GM12892 (cell line): ENCODE data around the gene LEAP2.

ENCODE experiments used
- POLR2A ChIP-seq: IDR thresholded peaks from 2 replicates; pipeline ENCODE4 v1.6.1; 2011; ENCODE audit warnings: low read depth, low read length, control low read depth
- POLR2AphosphoS5 ChIP-seq: IDR thresholded peaks from 2 replicates; pipeline ENCODE4 v1.6.1; 2011; ENCODE audit warnings: low read depth, low read length, control low read depth
- TAF1 ChIP-seq: IDR thresholded peaks from 2 replicates; pipeline ENCODE4 v1.6.1; 2011; ENCODE audit warnings: low read depth, mild to moderate bottlenecking, control low read depth, low read length, borderline replicate concordance

DNA sequence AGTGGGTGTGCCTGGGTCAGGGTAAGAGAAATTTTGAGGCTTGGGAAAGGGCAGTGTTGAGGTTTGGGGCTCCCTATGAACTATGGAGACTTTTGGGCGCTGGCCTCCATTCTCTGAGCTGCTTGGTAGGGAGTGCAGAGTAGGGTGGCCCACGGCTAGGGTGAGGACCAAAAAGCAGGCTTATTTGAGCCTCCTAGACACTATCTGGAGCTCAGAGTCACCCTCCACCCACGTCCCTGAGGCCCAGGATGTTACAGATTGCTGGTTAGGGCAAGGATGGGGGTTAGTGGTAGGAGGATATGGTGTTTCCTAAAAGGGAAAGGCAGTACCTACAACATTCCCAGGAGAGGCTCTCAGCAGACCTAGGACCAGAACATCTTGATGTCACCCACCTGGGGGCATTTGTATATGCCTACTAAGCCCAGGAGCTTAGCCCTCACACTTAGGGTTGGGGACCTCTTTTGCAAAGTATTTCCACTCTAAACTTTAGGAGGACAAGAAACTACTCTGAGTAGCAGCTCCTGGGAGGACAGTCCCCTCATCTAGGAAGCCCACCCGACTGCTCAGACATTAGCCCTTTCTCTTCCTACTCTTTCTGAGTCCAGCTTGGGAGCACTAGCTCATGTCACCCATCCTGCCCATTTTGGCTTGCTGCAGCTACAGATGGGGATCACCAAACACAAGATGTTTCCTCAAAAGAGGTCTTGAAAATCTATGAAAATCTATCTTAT lies 45.4 kb upstream of the LEAP2 start:
- TF ChIP-seq POLR2A: no peak
- TF ChIP-seq TAF1: no peak
- TF ChIP-seq POLR2AphosphoS5: no peak
